ENCODE measurements around the gene TAF8.

DNA sequence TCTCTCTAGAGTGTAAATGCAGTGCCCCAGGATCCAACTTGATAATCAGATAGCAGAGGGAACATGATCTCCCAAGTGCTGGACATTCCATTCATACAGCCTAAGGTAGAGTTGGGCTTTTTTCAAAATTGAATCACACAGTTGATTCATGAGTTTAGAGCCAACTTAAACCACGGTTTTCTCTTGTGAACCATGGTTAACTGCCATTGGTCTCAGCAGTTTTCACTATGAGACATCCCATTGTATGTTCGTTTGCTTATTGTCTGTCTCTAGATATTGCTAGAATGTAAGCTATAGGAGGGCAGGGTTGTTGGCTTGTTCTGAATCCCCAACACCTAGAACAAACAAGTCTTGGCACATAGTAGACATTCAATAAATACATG is 37.2 kb upstream of the TAF8 start:
- TF ChIP-seq, protein P1, sequence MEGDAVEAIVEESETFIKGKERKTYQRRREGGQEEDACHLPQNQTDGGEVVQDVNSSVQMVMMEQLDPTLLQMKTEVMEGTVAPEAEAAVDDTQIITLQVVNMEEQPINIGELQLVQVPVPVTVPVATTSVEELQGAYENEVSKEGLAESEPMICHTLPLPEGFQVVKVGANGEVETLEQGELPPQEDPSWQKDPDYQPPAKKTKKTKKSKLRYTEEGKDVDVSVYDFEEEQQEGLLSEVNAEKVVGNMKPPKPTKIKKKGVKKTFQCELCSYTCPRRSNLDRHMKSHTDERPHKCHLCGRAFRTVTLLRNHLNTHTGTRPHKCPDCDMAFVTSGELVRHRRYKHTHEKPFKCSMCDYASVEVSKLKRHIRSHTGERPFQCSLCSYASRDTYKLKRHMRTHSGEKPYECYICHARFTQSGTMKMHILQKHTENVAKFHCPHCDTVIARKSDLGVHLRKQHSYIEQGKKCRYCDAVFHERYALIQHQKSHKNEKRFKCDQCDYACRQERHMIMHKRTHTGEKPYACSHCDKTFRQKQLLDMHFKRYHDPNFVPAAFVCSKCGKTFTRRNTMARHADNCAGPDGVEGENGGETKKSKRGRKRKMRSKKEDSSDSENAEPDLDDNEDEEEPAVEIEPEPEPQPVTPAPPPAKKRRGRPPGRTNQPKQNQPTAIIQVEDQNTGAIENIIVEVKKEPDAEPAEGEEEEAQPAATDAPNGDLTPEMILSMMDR (conservative IDR thresholded peaks at IDR 0.05): no peak
- TF ChIP-seq EZH2 (IDR thresholded peaks at IDR 0.05; ENCODE audit: low read depth): no peak

Data from PC-9 (cell line).